ENCODE results near the gene HES6. TPM values are rescaled to one million over a fixed set of nuclear protein-coding genes. Genes with fewer than 3 reads are reported as not detected.

HES6 gene
- total and polyA plus RNA-seq, 2 experiments from 2014 or later = 38.8 to 76.3 TPM

DNA sequence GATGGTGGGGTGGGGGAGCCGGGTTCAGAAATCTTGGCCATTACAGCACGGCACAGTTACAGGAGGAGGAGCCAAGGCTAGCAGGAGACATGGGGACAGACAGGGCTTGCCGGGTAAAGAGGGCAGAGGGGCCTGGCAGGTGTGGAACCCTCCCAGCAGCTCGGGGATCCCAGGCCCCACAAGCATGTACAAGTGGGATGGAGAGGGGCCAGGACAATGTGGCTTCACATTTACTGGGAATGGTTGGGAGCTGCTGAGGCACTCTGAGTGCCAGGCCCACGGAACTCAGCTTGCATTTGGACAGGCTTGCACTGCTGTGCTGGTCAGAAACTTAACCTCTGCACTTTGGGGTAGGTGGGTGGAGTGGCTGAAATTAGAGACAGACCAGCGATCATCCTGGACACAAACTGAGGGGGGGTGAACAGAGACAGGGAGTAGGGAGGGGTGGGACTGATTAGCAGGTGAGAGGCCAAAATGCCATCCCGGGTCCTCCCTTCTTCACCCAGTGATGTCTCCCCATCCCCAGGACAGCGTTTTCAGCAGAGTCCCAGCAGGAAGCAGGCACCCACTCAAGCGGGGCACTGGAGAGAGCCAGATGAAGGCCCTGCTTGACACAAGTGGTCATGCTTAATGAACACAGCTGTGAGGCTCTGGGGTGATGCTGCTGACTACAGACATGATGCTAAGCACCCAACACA, 38.9 kb upstream of the HES6 start:
- TF ChIP-seq ZNF114 (CRISPR knock-in tag; IDR thresholded peaks at IDR 0.05) (no peak), JUNB (IDR thresholded peaks at IDR 0.05; ENCODE audit: unreplicated experiment) (no peak), CTCF (conservative IDR thresholded peaks at IDR 0.05; ENCODE audit: low read depth in 2 of 2) (no peak), EZH2 (IDR thresholded peaks at IDR 0.05; ENCODE audit: low read depth, unreplicated experiment) (no peak), NANOG (IDR thresholded peaks at IDR 0.05; ENCODE audit: borderline replicate concordance) (no peak), STAT1 (IDR thresholded peaks at IDR 0.05; ENCODE audit: unreplicated experiment) (no peak), POLR2AphosphoS5 (IDR thresholded peaks at IDR 0.05; ENCODE audit: low read depth) (no peak), ZNF331 (CRISPR knock-in tag; IDR thresholded peaks at IDR 0.05; ENCODE audit: low read depth) (no peak), CREB1 (CRISPR knock-in tag; IDR thresholded peaks at IDR 0.05; ENCODE audit: low read depth) (no peak)
- TF ChIP-seq, protein P1, sequence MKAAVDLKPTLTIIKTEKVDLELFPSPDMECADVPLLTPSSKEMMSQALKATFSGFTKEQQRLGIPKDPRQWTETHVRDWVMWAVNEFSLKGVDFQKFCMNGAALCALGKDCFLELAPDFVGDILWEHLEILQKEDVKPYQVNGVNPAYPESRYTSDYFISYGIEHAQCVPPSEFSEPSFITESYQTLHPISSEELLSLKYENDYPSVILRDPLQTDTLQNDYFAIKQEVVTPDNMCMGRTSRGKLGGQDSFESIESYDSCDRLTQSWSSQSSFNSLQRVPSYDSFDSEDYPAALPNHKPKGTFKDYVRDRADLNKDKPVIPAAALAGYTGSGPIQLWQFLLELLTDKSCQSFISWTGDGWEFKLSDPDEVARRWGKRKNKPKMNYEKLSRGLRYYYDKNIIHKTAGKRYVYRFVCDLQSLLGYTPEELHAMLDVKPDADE (IDR thresholded peaks at IDR 0.05) = no peak
- TF ChIP-seq, protein P2, sequence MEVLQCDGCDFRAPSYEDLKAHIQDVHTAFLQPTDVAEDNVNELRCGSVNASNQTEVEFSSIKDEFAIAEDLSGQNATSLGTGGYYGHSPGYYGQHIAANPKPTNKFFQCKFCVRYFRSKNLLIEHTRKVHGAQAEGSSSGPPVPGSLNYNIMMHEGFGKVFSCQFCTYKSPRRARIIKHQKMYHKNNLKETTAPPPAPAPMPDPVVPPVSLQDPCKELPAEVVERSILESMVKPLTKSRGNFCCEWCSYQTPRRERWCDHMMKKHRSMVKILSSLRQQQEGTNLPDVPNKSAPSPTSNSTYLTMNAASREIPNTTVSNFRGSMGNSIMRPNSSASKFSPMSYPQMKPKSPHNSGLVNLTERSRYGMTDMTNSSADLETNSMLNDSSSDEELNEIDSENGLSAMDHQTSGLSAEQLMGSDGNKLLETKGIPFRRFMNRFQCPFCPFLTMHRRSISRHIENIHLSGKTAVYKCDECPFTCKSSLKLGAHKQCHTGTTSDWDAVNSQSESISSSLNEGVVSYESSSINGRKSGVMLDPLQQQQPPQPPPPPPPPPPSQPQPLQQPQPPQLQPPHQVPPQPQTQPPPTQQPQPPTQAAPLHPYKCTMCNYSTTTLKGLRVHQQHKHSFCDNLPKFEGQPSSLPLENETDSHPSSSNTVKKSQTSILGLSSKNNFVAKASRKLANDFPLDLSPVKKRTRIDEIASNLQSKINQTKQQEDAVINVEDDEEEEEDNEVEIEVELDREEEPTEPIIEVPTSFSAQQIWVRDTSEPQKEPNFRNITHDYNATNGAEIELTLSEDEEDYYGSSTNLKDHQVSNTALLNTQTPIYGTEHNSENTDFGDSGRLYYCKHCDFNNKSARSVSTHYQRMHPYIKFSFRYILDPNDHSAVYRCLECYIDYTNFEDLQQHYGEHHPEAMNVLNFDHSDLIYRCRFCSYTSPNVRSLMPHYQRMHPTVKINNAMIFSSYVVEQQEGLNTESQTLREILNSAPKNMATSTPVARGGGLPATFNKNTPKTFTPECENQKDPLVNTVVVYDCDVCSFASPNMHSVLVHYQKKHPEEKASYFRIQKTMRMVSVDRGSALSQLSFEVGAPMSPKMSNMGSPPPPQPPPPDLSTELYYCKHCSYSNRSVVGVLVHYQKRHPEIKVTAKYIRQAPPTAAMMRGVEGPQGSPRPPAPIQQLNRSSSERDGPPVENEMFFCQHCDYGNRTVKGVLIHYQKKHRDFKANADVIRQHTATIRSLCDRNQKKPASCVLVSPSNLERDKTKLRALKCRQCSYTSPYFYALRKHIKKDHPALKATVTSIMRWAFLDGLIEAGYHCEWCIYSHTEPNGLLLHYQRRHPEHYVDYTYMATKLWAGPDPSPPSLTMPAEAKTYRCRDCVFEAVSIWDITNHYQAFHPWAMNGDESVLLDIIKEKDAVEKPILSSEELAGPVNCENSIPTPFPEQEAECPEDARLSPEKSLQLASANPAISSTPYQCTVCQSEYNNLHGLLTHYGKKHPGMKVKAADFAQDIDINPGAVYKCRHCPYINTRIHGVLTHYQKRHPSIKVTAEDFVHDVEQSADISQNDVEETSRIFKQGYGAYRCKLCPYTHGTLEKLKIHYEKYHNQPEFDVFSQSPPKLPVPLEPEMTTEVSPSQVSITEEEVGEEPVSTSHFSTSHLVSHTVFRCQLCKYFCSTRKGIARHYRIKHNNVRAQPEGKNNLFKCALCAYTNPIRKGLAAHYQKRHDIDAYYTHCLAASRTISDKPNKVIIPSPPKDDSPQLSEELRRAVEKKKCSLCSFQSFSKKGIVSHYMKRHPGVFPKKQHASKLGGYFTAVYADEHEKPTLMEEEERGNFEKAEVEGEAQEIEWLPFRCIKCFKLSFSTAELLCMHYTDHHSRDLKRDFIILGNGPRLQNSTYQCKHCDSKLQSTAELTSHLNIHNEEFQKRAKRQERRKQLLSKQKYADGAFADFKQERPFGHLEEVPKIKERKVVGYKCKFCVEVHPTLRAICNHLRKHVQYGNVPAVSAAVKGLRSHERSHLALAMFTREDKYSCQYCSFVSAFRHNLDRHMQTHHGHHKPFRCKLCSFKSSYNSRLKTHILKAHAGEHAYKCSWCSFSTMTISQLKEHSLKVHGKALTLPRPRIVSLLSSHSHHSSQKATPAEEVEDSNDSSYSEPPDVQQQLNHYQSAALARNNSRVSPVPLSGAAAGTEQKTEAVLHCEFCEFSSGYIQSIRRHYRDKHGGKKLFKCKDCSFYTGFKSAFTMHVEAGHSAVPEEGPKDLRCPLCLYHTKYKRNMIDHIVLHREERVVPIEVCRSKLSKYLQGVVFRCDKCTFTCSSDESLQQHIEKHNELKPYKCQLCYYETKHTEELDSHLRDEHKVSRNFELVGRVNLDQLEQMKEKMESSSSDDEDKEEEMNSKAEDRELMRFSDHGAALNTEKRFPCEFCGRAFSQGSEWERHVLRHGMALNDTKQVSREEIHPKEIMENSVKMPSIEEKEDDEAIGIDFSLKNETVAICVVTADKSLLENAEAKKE (CRISPR knock-in tag; IDR thresholded peaks at IDR 0.05) = no peak
- Histone ChIP-seq H3F3A (replicated peaks; ENCODE audit: low read depth) (no peaks in the 10 kb centered on the region), H3K4me2 (no peak overlapping the region), H2AFZ (no peak overlapping the region), H3K4me3 (no peak overlapping the region), H3K27ac (ENCODE audit: low read depth) (no peak overlapping the region), H3K4me1 (ENCODE audit: insufficient read depth) (no peaks in the 10 kb centered on the region; the same call in 1 of the 2 replicates), H3K36me3 (ENCODE audit: insufficient read depth) (no peaks in the 10 kb centered on the region), H4K20me1 (replicated peaks; ENCODE audit: insufficient read depth) (peaks cover 2% of the 10 kb centered on the region; the same call in 1 of the 2 replicates), H3K27me3 (ENCODE audit: insufficient read depth) (no peaks in the 10 kb centered on the region), H3K79me2 (replicated peaks; ENCODE audit: insufficient read depth) (no peaks in the 10 kb centered on the region; the same call in 1 of the 2 replicates), H3K9me2 (ENCODE audit: insufficient read depth) (no peaks in the 10 kb centered on the region)
- Mint-ChIP-seq H3K27ac (no peak overlapping the region), H3K36me3 (ENCODE audit: low read depth) (peaks cover 7% of the 10 kb centered on the region; the same call in 2 of the 3 replicates), H3K27me3 (ENCODE audit: insufficient read depth, low read depth, poor library complexity) (peaks cover 7% of the 10 kb centered on the region), H3K4me3 (no peak overlapping the region), H3K4me1 (peaks cover 12% of the 10 kb centered on the region), H3K9me3 (no peaks in the 10 kb centered on the region)
- DNase-seq (ENCODE audit: low spot score) = no peak
- no peak for ATAC-seq

Data from GM23338 (cell line).